ENCODE measurements around the gene RIN3. TPM values are rescaled to one million over a fixed set of nuclear protein-coding genes. Genes with fewer than 3 reads are reported as not detected.

Gene RIN3
- total and polyA plus RNA-seq, 10 of the 15 experiments (the other 5 are each of a cell fraction or from before 2014, with no cell fraction given), result 0.91 to 23.3 (median 6.3) TPM

DNA sequence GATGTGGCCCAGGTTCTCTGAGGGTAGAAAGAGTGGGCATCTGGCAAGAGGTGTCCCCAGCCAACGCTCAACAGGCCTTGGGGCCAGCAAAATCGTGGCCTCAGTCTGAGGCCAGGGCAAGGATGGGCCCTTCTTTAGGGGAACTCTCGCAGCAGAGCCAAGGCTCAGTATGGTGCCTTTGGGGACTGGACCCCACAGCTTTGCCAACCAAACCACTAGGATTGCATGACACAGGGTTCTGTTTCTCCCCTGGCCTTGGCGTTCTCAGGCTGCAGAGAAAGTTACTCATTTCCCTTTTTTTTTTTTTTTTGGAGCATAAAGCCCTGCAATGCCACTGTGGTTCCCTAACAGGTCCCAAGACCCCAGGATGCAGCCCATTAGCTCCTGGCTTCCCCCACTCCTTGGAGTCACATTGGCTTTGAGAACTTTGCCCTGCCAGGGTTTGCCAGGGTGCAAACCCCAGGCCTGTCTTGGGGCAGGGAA is 134.3 kb downstream of the RIN3 start:
- in situ Hi-C loops (cut with MboI) (no loop called here), intact Hi-C loops (cut with micrococcal nuclease; ENCODE audit: unreplicated experiment) (no loop called here)
- Histone ChIP-seq H3K36me3 (ENCODE audit: control insufficient read depth in 2 of 2, insufficient read depth in 2 of 2, low read length in 1 of 2) (peaks cover 0 to 2% of the 10 kb centered on the region in 2 experiments; a peak in 2 of 4 replicates), H3K4me2 (ENCODE audit: control insufficient read depth, insufficient read depth) (no peak overlapping the region), H4K20me1 (ENCODE audit: control insufficient read depth, insufficient read depth) (no peaks in the 10 kb centered on the region), H3K9ac (ENCODE audit: control insufficient read depth, insufficient read depth, low read length) (no peak overlapping the region), H3K9me3 (replicated peaks; ENCODE audit: control insufficient read depth, insufficient read depth, low read length) (peaks cover 4% of the 10 kb centered on the region; the same call in 2 of the 3 replicates), H3K4me1 (ENCODE audit: control insufficient read depth, insufficient read depth, low read length) (peaks cover 38% of the 10 kb centered on the region), H3K4me3 (no peak overlapping the region), H3K27ac (ENCODE audit: control insufficient read depth, insufficient read depth) (no peak overlapping the region; the same call in 1 of the 2 replicates), H3K79me2 (ENCODE audit: control insufficient read depth, insufficient read depth, low read length) (peaks cover 8% of the 10 kb centered on the region), H3K27me3 (replicated peaks in 1 of 2; ENCODE audit: control insufficient read depth in 2 of 2, insufficient read depth in 2 of 2, low read length in 1 of 2) (no peaks in the 10 kb centered on the region), H2AFZ (ENCODE audit: control insufficient read depth, low read depth, low read length) (no peak overlapping the region)
- ATAC-seq, result no peak
- 54% methylated on average over 4 of the region's 4 CpGs for WGBS (ENCODE audit: insufficient coverage, insufficient replicate concordance, low lambda C conversion rate, missing lambda C conversion rate)
- ChIA-PET RAD21 (ENCODE audit: unreplicated experiment) (interaction anchor here (0.7 kb wide), 1 partner anchor 13 kb away, joined by 3 read pairs; no protein-coding TSS in a partner anchor), POLR2A (interaction anchor here (0.6 to 0.7 kb wide), 4 partner anchors 14 to 157 kb away, joined by 4 to 7 read pairs (median 6); no protein-coding TSS in a partner anchor), SMC1A (ENCODE audit: uncharacterized antibody, unreplicated experiment) (interaction anchor here (0.8 to 4.1 kb wide), 2 partner anchors 13 to 62 kb away, joined by 3 to 30 read pairs; no protein-coding TSS in a partner anchor), CTCF (interaction anchor here (0.6 to 2.1 kb wide), 4 partner anchors 14 to 249 kb away, joined by 3 to 6 read pairs (median 3); no protein-coding TSS in a partner anchor)
- BruUV-seq (replicated peaks), result no TSS peak
- peak; percentile 62; the same call in 1 of the 2 replicates for TF ChIP-seq SPI1 (IDR thresholded peaks at IDR 0.05; ENCODE audit: borderline replicate concordance, insufficient read depth, low read depth, low read length)
- no peak for TF ChIP-seq HDAC2 (IDR thresholded peaks at IDR 0.05)
- TF ChIP-seq MTA3 (IDR thresholded peaks at IDR 0.05; ENCODE audit: borderline replicate concordance, low read length), result no peak
- TF ChIP-seq EP300 (IDR thresholded peaks at IDR 0.05; ENCODE audit: borderline replicate concordance in 1 of 2, control insufficient read depth in 1 of 2, low read depth in 2 of 2, low read length in 2 of 2), result no peak
- TF ChIP-seq, protein P1, sequence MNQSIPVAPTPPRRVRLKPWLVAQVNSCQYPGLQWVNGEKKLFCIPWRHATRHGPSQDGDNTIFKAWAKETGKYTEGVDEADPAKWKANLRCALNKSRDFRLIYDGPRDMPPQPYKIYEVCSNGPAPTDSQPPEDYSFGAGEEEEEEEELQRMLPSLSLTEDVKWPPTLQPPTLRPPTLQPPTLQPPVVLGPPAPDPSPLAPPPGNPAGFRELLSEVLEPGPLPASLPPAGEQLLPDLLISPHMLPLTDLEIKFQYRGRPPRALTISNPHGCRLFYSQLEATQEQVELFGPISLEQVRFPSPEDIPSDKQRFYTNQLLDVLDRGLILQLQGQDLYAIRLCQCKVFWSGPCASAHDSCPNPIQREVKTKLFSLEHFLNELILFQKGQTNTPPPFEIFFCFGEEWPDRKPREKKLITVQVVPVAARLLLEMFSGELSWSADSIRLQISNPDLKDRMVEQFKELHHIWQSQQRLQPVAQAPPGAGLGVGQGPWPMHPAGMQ (IDR thresholded peaks at IDR 0.05; ENCODE audit: borderline replicate concordance), result no peak
- no peak for TF ChIP-seq SP1 (IDR thresholded peaks at IDR 0.05; ENCODE audit: low read depth, low read length)
- TF ChIP-seq ZNF384 (IDR thresholded peaks at IDR 0.05; ENCODE audit: borderline replicate concordance, low read depth, low read length), result peak; percentile 51
- TF ChIP-seq SIX5 (IDR thresholded peaks at IDR 0.05; ENCODE audit: low read depth, low read length, severe bottlenecking), result no peak
- no peak for TF ChIP-seq RAD51 (IDR thresholded peaks at IDR 0.05)
- TF ChIP-seq CBX3 (IDR thresholded peaks at IDR 0.05; ENCODE audit: borderline replicate concordance, low read depth), result no peak
- no peak for TF ChIP-seq RCOR1 (conservative IDR thresholded peaks at IDR 0.05; ENCODE audit: low read depth, low read length)
- no peak for TF ChIP-seq STAT1 (conservative IDR thresholded peaks at IDR 0.05)
- no peak for DNase-seq (ENCODE audit: low read depth, low spot score)
- FAIRE-seq, result no peak
